ENCODE data around the gene SLC43A1.

DNA sequence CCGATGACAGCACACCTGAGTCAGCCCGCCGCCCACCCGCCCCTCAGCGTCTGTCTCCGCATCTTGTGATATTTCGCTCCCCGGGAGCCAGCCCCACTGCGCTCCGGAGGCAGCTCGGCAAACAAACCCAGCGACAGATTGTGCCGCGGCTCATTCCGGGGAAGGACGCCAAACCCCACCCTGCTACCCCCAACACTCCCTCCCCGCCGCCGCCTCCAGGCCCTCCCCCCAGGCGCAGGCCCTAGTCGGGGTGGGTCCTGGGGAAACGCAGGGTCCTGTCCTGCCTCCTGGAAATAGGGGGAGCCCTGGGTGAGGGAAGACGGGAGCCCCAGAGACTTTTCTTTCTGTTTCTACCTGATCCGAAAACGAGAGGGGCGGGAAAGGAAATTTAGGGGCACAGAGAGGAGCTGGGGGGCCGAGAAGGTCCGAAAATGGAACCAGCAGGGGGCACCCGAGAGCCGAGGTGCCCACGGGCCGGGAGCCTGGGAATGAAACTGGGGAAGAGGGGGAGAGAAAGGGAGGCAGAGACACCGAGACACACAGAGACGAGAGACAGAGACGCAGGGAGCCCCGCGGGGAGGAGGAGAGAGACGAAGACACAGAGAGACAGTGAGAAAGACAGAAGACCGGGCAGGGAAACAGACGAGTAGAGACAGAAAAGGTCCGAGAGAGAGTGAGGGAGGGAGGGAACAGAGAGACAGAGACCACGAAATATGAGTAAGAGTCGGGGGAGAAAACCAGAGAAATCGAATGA, 56.9 kb downstream of the SLC43A1 start:
- TF ChIP-seq, protein P1, sequence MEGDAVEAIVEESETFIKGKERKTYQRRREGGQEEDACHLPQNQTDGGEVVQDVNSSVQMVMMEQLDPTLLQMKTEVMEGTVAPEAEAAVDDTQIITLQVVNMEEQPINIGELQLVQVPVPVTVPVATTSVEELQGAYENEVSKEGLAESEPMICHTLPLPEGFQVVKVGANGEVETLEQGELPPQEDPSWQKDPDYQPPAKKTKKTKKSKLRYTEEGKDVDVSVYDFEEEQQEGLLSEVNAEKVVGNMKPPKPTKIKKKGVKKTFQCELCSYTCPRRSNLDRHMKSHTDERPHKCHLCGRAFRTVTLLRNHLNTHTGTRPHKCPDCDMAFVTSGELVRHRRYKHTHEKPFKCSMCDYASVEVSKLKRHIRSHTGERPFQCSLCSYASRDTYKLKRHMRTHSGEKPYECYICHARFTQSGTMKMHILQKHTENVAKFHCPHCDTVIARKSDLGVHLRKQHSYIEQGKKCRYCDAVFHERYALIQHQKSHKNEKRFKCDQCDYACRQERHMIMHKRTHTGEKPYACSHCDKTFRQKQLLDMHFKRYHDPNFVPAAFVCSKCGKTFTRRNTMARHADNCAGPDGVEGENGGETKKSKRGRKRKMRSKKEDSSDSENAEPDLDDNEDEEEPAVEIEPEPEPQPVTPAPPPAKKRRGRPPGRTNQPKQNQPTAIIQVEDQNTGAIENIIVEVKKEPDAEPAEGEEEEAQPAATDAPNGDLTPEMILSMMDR (IDR thresholded peaks at IDR 0.05; ENCODE audit: low read depth, low read length, poor library complexity, severe bottlenecking) = peak; percentile 98
- TF ChIP-seq EZH2phosphoT487 (IDR thresholded peaks at IDR 0.05; ENCODE audit: borderline replicate concordance, low read length) = peak; percentile 79; the same call in 1 of the 2 replicates
